SK-N-SH (cell line): ENCODE measurements around the gene SLC46A2. TPM values are rescaled to one million over a fixed set of nuclear protein-coding genes. Genes with fewer than 3 reads are reported as not detected.

Experiments
- CTCF ChIA-PET: fragments of 300-600, 350-600 bp; formaldehyde crosslinking; extraction: SDS; loops from one replicate; lab custom pipeline; 2021; lab: Yijun Ruan, JAX
- POLR2A ChIA-PET: fragments of 350-600 bp; sonication (Branson Sonifier 250); formaldehyde crosslinking; extraction: SDS; loops from one replicate; lab custom pipeline; 2020; ENCODE audit warnings: antibody characterized with exemption, inconsistent platforms; lab: Yijun Ruan, JAX
- DNase-seq: peaks from one replicate; pipeline ENCODE4 v3.0.0; 2012
- H2AFZ ChIP-seq: fragments of 200-600 bp; sonication (generic); 2 replicates; pipeline ENCODE4 v1.8.1; 2016; ENCODE audit warnings: antibody characterized with exemption, mild to moderate bottlenecking, low read depth
- H3F3A ChIP-seq: fragments of 200-600 bp; sonication (generic); replicated peaks from 2 replicates; pipeline ENCODE3; 2016; ENCODE audit warnings: antibody characterized with exemption, mild to moderate bottlenecking; ENCODE audit not compliant: insufficient read depth
- H3K27ac ChIP-seq, 2 experiments: fragments of 200-500 bp in 1 of 2; fragments of 200-600 bp in 1 of 2; sonication (Bioruptor generic) in 1 of 2; sonication (generic), shearing (Covaris generic) in 1 of 2; 2 replicates each; pipeline versions ENCODE4 v1.5.1 to v1.6.1; 2014 to 2016; ENCODE audit warnings: low read depth in 2 of 2, inconsistent platforms in 1 of 2, low read length in 1 of 2, mild to moderate bottlenecking in 1 of 2, mixed read lengths in 1 of 2
- H3K27me3 ChIP-seq: fragments of 200-600 bp; sonication (generic), shearing (Covaris generic); 2 replicates; pipeline ENCODE4 v1.6.1; 2016; ENCODE audit warnings: mixed run types; ENCODE audit not compliant: insufficient read depth
- H3K36me3 ChIP-seq, 2 experiments: fragments of 200-500 bp in 1 of 2; fragments of 200-600 bp in 1 of 2; sonication (Bioruptor generic) in 1 of 2; sonication (generic) in 1 of 2; replicated peaks in 1 of 2; 2 replicates each; pipeline versions ENCODE3 to v1.5.1; 2014 to 2016; ENCODE audit warnings: low read length in 1 of 2, mild to moderate bottlenecking in 1 of 2; ENCODE audit not compliant: insufficient read depth in 2 of 2, control insufficient read depth in 1 of 2
- H3K4me1 ChIP-seq, 2 experiments: fragments of 200-500 bp in 1 of 2; fragments of 200-600 bp in 1 of 2; sonication (Bioruptor generic) in 1 of 2; sonication (generic), shearing (Covaris generic) in 1 of 2; 2 replicates each; pipeline versions ENCODE4 v1.5.1 to v1.6.1; 2014 to 2016; ENCODE audit warnings: low read depth in 1 of 2, low read length in 1 of 2, mixed run types in 1 of 2; ENCODE audit not compliant: insufficient read depth in 2 of 2, control insufficient read depth in 1 of 2
- H3K4me2 ChIP-seq: fragments of 200-600 bp; sonication (generic), shearing (Covaris generic); 2 replicates; pipeline ENCODE4 v1.6.1; 2017; ENCODE audit warnings: mixed run types
- H3K4me3 ChIP-seq, 2 experiments: fragments of 200-500 bp in 1 of 2; fragments of 200-600 bp in 1 of 2; sonication (Bioruptor generic) in 1 of 2; sonication (generic), shearing (Covaris generic) in 1 of 2; 2 replicates each; pipeline versions ENCODE4 v1.5.1 to v1.8.1; 2014 to 2016; ENCODE audit warnings: low read depth in 2 of 2, inconsistent platforms in 1 of 2, low read length in 1 of 2, mild to moderate bottlenecking in 1 of 2, mixed read lengths in 1 of 2, moderate library complexity in 1 of 2
- H3K79me2 ChIP-seq: fragments of 200-600 bp; sonication (generic); 2 replicates; pipeline ENCODE4 v1.8.1; 2017; ENCODE audit warnings: mild to moderate bottlenecking; ENCODE audit not compliant: insufficient read depth
- H3K9ac ChIP-seq: fragments of 200-600 bp; sonication (generic); 2 replicates; pipeline ENCODE4 v1.6.1; 2017; ENCODE audit warnings: mixed run types
- H3K9me2 ChIP-seq: fragments of 200-600 bp; sonication (generic); 2 replicates; pipeline ENCODE4 v1.6.1; 2017; ENCODE audit warnings: mixed run types
- H3K9me3 ChIP-seq: fragments of 200-600 bp; sonication (generic); 2 replicates; pipeline ENCODE4 v1.6.1; 2017; ENCODE audit warnings: mixed run types, mild to moderate bottlenecking, moderate library complexity
- H4K20me1 ChIP-seq: fragments of 200-600 bp; sonication (generic); 2 replicates; pipeline ENCODE4 v1.6.1; 2017; ENCODE audit warnings: mild to moderate bottlenecking, mixed run types; ENCODE audit not compliant: insufficient read depth
- CHD2 ChIP-seq: fragments of 150-350 bp; IDR thresholded peaks from 2 replicates; pipeline ENCODE4 v1.6.1; 2018; ENCODE audit warnings: low read length; ENCODE audit not compliant: partially characterized antibody
- EZH2phosphoT487 ChIP-seq: fragments of 200-600 bp; sonication (generic); IDR thresholded peaks from 2 replicates; pipeline ENCODE4 v1.6.1; 2017; ENCODE audit warnings: low read depth, mixed run types, mild to moderate bottlenecking, antibody characterized with exemption, moderate library complexity, borderline replicate concordance
- FOSL2 ChIP-seq: IDR thresholded peaks from 2 replicates; pipeline ENCODE4 v1.4.0; 2012; ENCODE audit warnings: low read depth, mild to moderate bottlenecking, moderate library complexity, borderline replicate concordance
- FOXM1 ChIP-seq: IDR thresholded peaks from 2 replicates; pipeline ENCODE4 v1.4.0; 2012; ENCODE audit warnings: low read depth, mild to moderate bottlenecking
- GABPA ChIP-seq: IDR thresholded peaks from 2 replicates; pipeline ENCODE4 v1.4.0; 2012; ENCODE audit warnings: low read depth, mild to moderate bottlenecking
- GATA2 ChIP-seq: sonication (generic); formaldehyde crosslinking; IDR thresholded peaks from 2 replicates; pipeline ENCODE4 v1.5.0; 2020; ENCODE audit warnings: mild to moderate bottlenecking, missing genetic modification reagents
- NFIC ChIP-seq: IDR thresholded peaks from 2 replicates; pipeline ENCODE4 v1.4.0; 2012; ENCODE audit warnings: borderline replicate concordance
- NRF1 ChIP-seq: IDR thresholded peaks from 2 replicates; pipeline ENCODE4 v1.6.1; 2012; ENCODE audit warnings: low read depth, mild to moderate bottlenecking, low read length
- POLR2AphosphoS5 ChIP-seq: IDR thresholded peaks from 2 replicates; pipeline ENCODE4 v1.6.1; 2012; ENCODE audit warnings: low read depth, low read length
- RAD21 ChIP-seq: IDR thresholded peaks from 2 replicates; pipeline ENCODE4 v1.6.1; 2012; ENCODE audit warnings: mild to moderate bottlenecking, low read length
- RFX5 ChIP-seq: IDR thresholded peaks from 2 replicates; pipeline ENCODE4 v1.6.1; 2012; ENCODE audit warnings: mild to moderate bottlenecking, improper control_type of control experiment, low read length
- RXRA ChIP-seq: IDR thresholded peaks from 2 replicates; pipeline ENCODE4 v1.4.0; 2012; ENCODE audit warnings: low read depth, mild to moderate bottlenecking, borderline replicate concordance
- SMC3 ChIP-seq: IDR thresholded peaks from 2 replicates; pipeline ENCODE4 v1.6.1; 2012; ENCODE audit warnings: low read depth, low read length, improper control_type of control experiment
- TAF1 ChIP-seq: IDR thresholded peaks from 2 replicates; pipeline ENCODE4 v1.6.1; 2012; ENCODE audit warnings: low read depth, mild to moderate bottlenecking, low read length, moderate library complexity, borderline replicate concordance
- WGBS: methylation state at CpG from one replicate; pipeline ENCODE4 v1.1.6; 2017; ENCODE audit warnings: low lambda C conversion rate; 5-methylcytosine and 5-hydroxymethylcytosine counted together
- polyA plus RNA-seq, 3 experiments: library from polyadenylated mRNA; depleted of rRNA; stranded (reverse); fragments of >200 nt; gene quantifications; 2 replicates each; pipeline ENCODE4 v1.2.3, GENCODE V29; 2012
- TF ChIP-seq, protein P1 (sequence below): fragments of 150-350 bp; IDR thresholded peaks from 2 replicates; pipeline ENCODE4 v1.6.1; 2017; ENCODE audit warnings: antibody characterized with exemption, low read length, low read depth, borderline replicate concordance
- TF ChIP-seq, protein P2 (sequence below): fragments of 200-600 bp; sonication (generic); IDR thresholded peaks from 2 replicates; pipeline ENCODE4 v1.6.1; 2017; ENCODE audit warnings: antibody characterized with exemption, mild to moderate bottlenecking, moderate library complexity
- TF ChIP-seq, protein P3 (sequence below): IDR thresholded peaks from 2 replicates; pipeline ENCODE4; 2012
- TF ChIP-seq, protein P4 (sequence below): IDR thresholded peaks from 2 replicates; pipeline ENCODE4 v1.4.0; 2012; ENCODE audit warnings: low read depth, borderline replicate concordance
- TF ChIP-seq, protein P5 (sequence below): fragments of 150-350 bp; IDR thresholded peaks from 2 replicates; pipeline ENCODE4 v1.6.1; 2016; ENCODE audit warnings: mild to moderate bottlenecking, low read depth, low read length

Gene SLC46A2
- polyA plus RNA-seq, 1 of the 3 experiments (the other 2 are of a cell fraction), result not detected

DNA sequence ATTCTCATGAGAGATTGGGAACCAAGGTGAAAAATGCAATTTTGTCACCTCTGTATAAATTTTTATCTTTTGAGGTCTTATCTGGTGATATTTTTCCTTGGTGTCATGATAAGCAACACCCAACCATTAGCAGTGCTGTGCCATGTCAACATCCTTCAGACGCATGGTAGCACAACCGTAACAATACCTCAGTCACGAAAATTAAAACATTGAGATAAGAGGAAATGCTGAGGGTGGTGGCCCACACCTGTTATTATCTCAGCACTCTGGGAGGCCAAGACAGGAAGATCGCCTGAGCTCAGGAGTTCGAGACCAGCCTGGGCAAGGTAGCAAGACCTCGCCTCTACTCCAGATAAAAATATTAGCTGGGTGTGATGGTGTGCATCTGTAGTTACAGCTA is 32.7 kb downstream of the SLC46A2 start (continued):
- no peak for TF ChIP-seq TAF1
- TF ChIP-seq EZH2phosphoT487, result no peak
- no peak for TF ChIP-seq NRF1
- no peak for TF ChIP-seq RFX5
- no peak for TF ChIP-seq GABPA
- TF ChIP-seq, protein P1, sequence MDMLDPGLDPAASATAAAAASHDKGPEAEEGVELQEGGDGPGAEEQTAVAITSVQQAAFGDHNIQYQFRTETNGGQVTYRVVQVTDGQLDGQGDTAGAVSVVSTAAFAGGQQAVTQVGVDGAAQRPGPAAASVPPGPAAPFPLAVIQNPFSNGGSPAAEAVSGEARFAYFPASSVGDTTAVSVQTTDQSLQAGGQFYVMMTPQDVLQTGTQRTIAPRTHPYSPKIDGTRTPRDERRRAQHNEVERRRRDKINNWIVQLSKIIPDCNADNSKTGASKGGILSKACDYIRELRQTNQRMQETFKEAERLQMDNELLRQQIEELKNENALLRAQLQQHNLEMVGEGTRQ, result no peak
- TF ChIP-seq SMC3, result no peak
- TF ChIP-seq, all 33 proteins: peak for 0

DNA sequence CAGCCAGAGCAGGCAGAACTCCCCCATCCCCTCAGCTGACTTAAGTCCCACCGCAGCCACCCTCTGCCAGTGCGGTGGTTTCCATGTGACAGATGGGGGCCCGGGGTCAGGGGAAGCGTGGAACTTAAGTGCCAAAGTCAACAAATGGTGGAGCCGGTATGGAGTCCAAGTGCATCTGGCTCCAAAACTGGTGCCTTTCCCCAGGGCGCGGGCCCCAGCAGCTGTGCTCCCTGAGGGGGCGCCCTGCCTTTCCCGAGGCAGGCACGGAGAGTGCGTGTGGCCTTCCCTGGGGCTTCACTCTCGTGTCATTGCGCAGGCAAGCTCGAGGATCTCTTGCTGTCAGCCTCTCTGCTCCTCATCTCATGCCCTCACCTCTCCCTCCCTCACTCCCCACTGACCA is 33.8 kb downstream of the SLC46A2 start:
- Histone ChIP-seq H2AFZ (no peak overlapping the region), H3K4me1 (no peaks in the 10 kb centered on the region; a peak in 1 of 4 replicates), H3K9ac (no peak overlapping the region), H4K20me1 (no peaks in the 10 kb centered on the region), H3K4me3 (no peak overlapping the region), H3K4me2 (no peak overlapping the region), H3K79me2 (no peaks in the 10 kb centered on the region), H3K9me3 (no peaks in the 10 kb centered on the region), H3K36me3 (peaks cover 0 to 5% of the 10 kb centered on the region in 2 experiments), H3K27me3 (no peaks in the 10 kb centered on the region)
- ChIA-PET CTCF (interaction anchor here (0.6 to 3.0 kb wide), 3 partner anchors 12 to 256 kb away, joined by 3 to 14 read pairs (median 3); no protein-coding TSS in a partner anchor), POLR2A (no interaction called here)
- no peak for TF ChIP-seq GATA2 (CRISPR knock-in tag)
- no peak for TF ChIP-seq RAD21
- TF ChIP-seq, protein P2, sequence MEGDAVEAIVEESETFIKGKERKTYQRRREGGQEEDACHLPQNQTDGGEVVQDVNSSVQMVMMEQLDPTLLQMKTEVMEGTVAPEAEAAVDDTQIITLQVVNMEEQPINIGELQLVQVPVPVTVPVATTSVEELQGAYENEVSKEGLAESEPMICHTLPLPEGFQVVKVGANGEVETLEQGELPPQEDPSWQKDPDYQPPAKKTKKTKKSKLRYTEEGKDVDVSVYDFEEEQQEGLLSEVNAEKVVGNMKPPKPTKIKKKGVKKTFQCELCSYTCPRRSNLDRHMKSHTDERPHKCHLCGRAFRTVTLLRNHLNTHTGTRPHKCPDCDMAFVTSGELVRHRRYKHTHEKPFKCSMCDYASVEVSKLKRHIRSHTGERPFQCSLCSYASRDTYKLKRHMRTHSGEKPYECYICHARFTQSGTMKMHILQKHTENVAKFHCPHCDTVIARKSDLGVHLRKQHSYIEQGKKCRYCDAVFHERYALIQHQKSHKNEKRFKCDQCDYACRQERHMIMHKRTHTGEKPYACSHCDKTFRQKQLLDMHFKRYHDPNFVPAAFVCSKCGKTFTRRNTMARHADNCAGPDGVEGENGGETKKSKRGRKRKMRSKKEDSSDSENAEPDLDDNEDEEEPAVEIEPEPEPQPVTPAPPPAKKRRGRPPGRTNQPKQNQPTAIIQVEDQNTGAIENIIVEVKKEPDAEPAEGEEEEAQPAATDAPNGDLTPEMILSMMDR, result no peak
- TF ChIP-seq EZH2phosphoT487, result no peak
- TF ChIP-seq NFIC, result no peak
- TF ChIP-seq, protein P3, sequence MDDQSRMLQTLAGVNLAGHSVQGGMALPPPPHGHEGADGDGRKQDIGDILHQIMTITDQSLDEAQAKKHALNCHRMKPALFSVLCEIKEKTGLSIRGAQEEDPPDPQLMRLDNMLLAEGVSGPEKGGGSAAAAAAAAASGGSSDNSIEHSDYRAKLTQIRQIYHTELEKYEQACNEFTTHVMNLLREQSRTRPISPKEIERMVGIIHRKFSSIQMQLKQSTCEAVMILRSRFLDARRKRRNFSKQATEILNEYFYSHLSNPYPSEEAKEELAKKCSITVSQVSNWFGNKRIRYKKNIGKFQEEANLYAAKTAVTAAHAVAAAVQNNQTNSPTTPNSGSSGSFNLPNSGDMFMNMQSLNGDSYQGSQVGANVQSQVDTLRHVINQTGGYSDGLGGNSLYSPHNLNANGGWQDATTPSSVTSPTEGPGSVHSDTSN, result no peak
- TF ChIP-seq, protein P4, sequence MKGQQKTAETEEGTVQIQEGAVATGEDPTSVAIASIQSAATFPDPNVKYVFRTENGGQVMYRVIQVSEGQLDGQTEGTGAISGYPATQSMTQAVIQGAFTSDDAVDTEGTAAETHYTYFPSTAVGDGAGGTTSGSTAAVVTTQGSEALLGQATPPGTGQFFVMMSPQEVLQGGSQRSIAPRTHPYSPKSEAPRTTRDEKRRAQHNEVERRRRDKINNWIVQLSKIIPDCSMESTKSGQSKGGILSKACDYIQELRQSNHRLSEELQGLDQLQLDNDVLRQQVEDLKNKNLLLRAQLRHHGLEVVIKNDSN, result no peak
- TF ChIP-seq RXRA, result no peak
- no peak for TF ChIP-seq FOSL2
- TF ChIP-seq, protein P5, sequence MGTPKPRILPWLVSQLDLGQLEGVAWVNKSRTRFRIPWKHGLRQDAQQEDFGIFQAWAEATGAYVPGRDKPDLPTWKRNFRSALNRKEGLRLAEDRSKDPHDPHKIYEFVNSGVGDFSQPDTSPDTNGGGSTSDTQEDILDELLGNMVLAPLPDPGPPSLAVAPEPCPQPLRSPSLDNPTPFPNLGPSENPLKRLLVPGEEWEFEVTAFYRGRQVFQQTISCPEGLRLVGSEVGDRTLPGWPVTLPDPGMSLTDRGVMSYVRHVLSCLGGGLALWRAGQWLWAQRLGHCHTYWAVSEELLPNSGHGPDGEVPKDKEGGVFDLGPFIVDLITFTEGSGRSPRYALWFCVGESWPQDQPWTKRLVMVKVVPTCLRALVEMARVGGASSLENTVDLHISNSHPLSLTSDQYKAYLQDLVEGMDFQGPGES, result no peak
- TF ChIP-seq POLR2AphosphoS5, result no peak
- no peak for TF ChIP-seq FOXM1
- TF ChIP-seq CHD2, result no peak
- TF ChIP-seq, all 33 proteins: peak for 0
- no peaks in the 10 kb centered on the region for H3K9me2 ChIP-seq
- DNase-seq, result peak; percentile 23
- no peaks in the 10 kb centered on the region for H3F3A ChIP-seq
- WGBS, result 88% methylated on average over 11 of the region's 14 CpGs
- H3K27ac ChIP-seq, result no peak overlapping the region
